ENCODE data around the gene OST4.
"Not testable (repeated sequence)": the region's sequence is repeated elsewhere in the genome, so short reads cannot be mapped to it uniquely, and the experiment has no call there.

Gene OST4

GRCh38 chr2:27115519-27115918 is 44.1 kb upstream of the OST4 start:
- Histone ChIP-seq H3K4me3 (replicated peaks; ENCODE audit: insufficient read depth, low read length) (no peak overlapping the region), H3K27ac (replicated peaks) (no peak overlapping the region), H3K27me3 (ENCODE audit: insufficient read depth, poor library complexity, severe bottlenecking) (no peaks in the 10 kb centered on the region)
- TF ChIP-seq SPI1 (IDR thresholded peaks at IDR 0.05; ENCODE audit: borderline replicate concordance, low read depth), result no peak
- no peak for TF ChIP-seq GABPA (IDR thresholded peaks at IDR 0.05; ENCODE audit: low read depth)
- TF ChIP-seq CTCF (IDR thresholded peaks at IDR 0.05; ENCODE audit: insufficient read depth, low read length), result no peak
- no peak for TF ChIP-seq REST (IDR thresholded peaks at IDR 0.05; ENCODE audit: insufficient replicate concordance, low read depth)
- DNase-seq (ENCODE audit: low read depth in 1 of 2, low spot score in 1 of 2), result no peak

GRCh38 chr2:27111392-27112078 is 40.1 kb upstream of the OST4 start:
- not testable (repeated sequence) for H3K27ac ChIP-seq (replicated peaks); H3K4me3 ChIP-seq (replicated peaks; ENCODE audit: insufficient read depth, low read length); H3K27me3 ChIP-seq (ENCODE audit: insufficient read depth, poor library complexity, severe bottlenecking); DNase-seq (ENCODE audit: low read depth in 1 of 2, low spot score in 1 of 2)

- H3K27ac ChIP-seq (replicated peaks); H3K4me3 ChIP-seq (replicated peaks; ENCODE audit: insufficient read depth, low read length); DNase-seq (ENCODE audit: low read depth in 1 of 2, low spot score in 1 of 2); H3K27me3 ChIP-seq (ENCODE audit: insufficient read depth, poor library complexity, severe bottlenecking): not testable (repeated sequence)
Observed at GRCh38 chr2:27110603-27111352, 39.3 kb upstream of the OST4 start.

- no peak overlapping the region for H3K4me3 ChIP-seq (replicated peaks; ENCODE audit: insufficient read depth, low read length)
- no peak overlapping the region for H3K27ac ChIP-seq (replicated peaks)
- H3K27me3 ChIP-seq (ENCODE audit: insufficient read depth, poor library complexity, severe bottlenecking), result no peaks in the 10 kb centered on the region
- DNase-seq (ENCODE audit: low read depth in 1 of 2, low spot score in 1 of 2), result no peak
- no peak for TF ChIP-seq GABPA (IDR thresholded peaks at IDR 0.05; ENCODE audit: low read depth)
- TF ChIP-seq REST (IDR thresholded peaks at IDR 0.05; ENCODE audit: insufficient replicate concordance, low read depth), result no peak
- no peak for TF ChIP-seq SPI1 (IDR thresholded peaks at IDR 0.05; ENCODE audit: borderline replicate concordance, low read depth)
- no peak for TF ChIP-seq POLR2AphosphoS5 (IDR thresholded peaks at IDR 0.05; ENCODE audit: low read depth)
- no peak for TF ChIP-seq CTCF (IDR thresholded peaks at IDR 0.05; ENCODE audit: insufficient read depth, low read length)
Observed at GRCh38 chr2:27109083-27109482, 37.6 kb upstream of the OST4 start.

- no peak for TF ChIP-seq CTCF (IDR thresholded peaks at IDR 0.05; ENCODE audit: insufficient read depth, low read length)
- TF ChIP-seq GABPA (IDR thresholded peaks at IDR 0.05; ENCODE audit: low read depth), result no peak
- TF ChIP-seq REST (IDR thresholded peaks at IDR 0.05; ENCODE audit: insufficient replicate concordance, low read depth), result no peak
- no peak for TF ChIP-seq SPI1 (IDR thresholded peaks at IDR 0.05; ENCODE audit: borderline replicate concordance, low read depth)
- no peak for TF ChIP-seq POLR2AphosphoS5 (IDR thresholded peaks at IDR 0.05; ENCODE audit: low read depth)
Observed at GRCh38 chr2:27108221-27108620, 36.8 kb upstream of the OST4 start.

More at GRCh38 chr2:27108221-27108620, 36.8 kb upstream of the OST4 start:
- no peaks in the 10 kb centered on the region for H3K27me3 ChIP-seq (ENCODE audit: insufficient read depth, poor library complexity, severe bottlenecking)
- H3K4me3 ChIP-seq (replicated peaks; ENCODE audit: insufficient read depth, low read length), result no peak overlapping the region
- no peak for DNase-seq (ENCODE audit: low read depth in 1 of 2, low spot score in 1 of 2)
- H3K27ac ChIP-seq (replicated peaks), result no peak overlapping the region

All from HL-60 (cell line).